Measurements from ENCODE around the gene TTC31. TPM values are rescaled to one million over a fixed set of nuclear protein-coding genes. Genes with fewer than 3 reads are reported as not detected.

TTC31 gene
- total RNA-seq, 1 donor from 2014 or later, result 16.8 TPM

GRCh38 chr2:74511104-74511989 lies 28.5 kb downstream of the TTC31 start:
- no peak overlapping the region for H3K4me3 Mint-ChIP-seq (ENCODE audit: unreplicated experiment)
- H3K36me3 Mint-ChIP-seq (ENCODE audit: low read depth, unreplicated experiment), result peaks cover 8% of the 10 kb centered on the region
- DNase-seq (ENCODE audit: low spot score), result no peak
- H3K27ac Mint-ChIP-seq (ENCODE audit: unreplicated experiment), result peak overlapping the region; percentile 43
- peaks cover 33% of the 10 kb centered on the region for H3K4me1 Mint-ChIP-seq (ENCODE audit: unreplicated experiment)
- TF ChIP-seq CTCF (IDR thresholded peaks at IDR 0.05; ENCODE audit: unreplicated experiment), result no peak
- H3K27me3 Mint-ChIP-seq (ENCODE audit: unreplicated experiment), result peaks cover 31% of the 10 kb centered on the region
- no peaks in the 10 kb centered on the region for H3K9me3 Mint-ChIP-seq (ENCODE audit: unreplicated experiment)

GRCh38 chr2:74512744-74513604 lies 30.1 kb downstream of the TTC31 start:
- Mint-ChIP-seq H3K4me3 (ENCODE audit: unreplicated experiment) (peak overlapping the region; percentile 65), H3K4me1 (ENCODE audit: unreplicated experiment) (peaks cover 31% of the 10 kb centered on the region), H3K36me3 (ENCODE audit: low read depth, unreplicated experiment) (peaks cover 11% of the 10 kb centered on the region), H3K27me3 (ENCODE audit: unreplicated experiment) (peaks cover 34% of the 10 kb centered on the region), H3K9me3 (ENCODE audit: unreplicated experiment) (peaks cover 5% of the 10 kb centered on the region), H3K27ac (ENCODE audit: unreplicated experiment) (no peak overlapping the region)
- DNase-seq (ENCODE audit: low spot score), result no peak
- no peak for TF ChIP-seq CTCF (IDR thresholded peaks at IDR 0.05; ENCODE audit: unreplicated experiment)

GRCh38 chr2:74513605-74514367 lies 30.9 kb downstream of the TTC31 start:
- H3K27ac Mint-ChIP-seq (ENCODE audit: unreplicated experiment), result no peak overlapping the region
- no peak for TF ChIP-seq CTCF (IDR thresholded peaks at IDR 0.05; ENCODE audit: unreplicated experiment)
- no peak for DNase-seq (ENCODE audit: low spot score)
- H3K9me3 Mint-ChIP-seq (ENCODE audit: unreplicated experiment), result peaks cover 5% of the 10 kb centered on the region
- peaks cover 14% of the 10 kb centered on the region for H3K36me3 Mint-ChIP-seq (ENCODE audit: low read depth, unreplicated experiment)
- H3K4me3 Mint-ChIP-seq (ENCODE audit: unreplicated experiment), result no peak overlapping the region
- H3K4me1 Mint-ChIP-seq (ENCODE audit: unreplicated experiment), result peaks cover 25% of the 10 kb centered on the region
- H3K27me3 Mint-ChIP-seq (ENCODE audit: unreplicated experiment), result peaks cover 37% of the 10 kb centered on the region

- H3K4me1 Mint-ChIP-seq (ENCODE audit: unreplicated experiment), result peaks cover 23% of the 10 kb centered on the region
- TF ChIP-seq CTCF (IDR thresholded peaks at IDR 0.05; ENCODE audit: unreplicated experiment), result no peak
- peak; percentile 26 for DNase-seq (ENCODE audit: low spot score)
- H3K4me3 Mint-ChIP-seq (ENCODE audit: unreplicated experiment), result no peak within 1 kb of the TSS
- H3K27ac Mint-ChIP-seq (ENCODE audit: unreplicated experiment), result no peak within 1 kb of the TSS
- peaks cover 16% of the 10 kb centered on the region for H3K36me3 Mint-ChIP-seq (ENCODE audit: low read depth, unreplicated experiment)
- peaks cover 5% of the 10 kb centered on the region for H3K9me3 Mint-ChIP-seq (ENCODE audit: unreplicated experiment)
- H3K27me3 Mint-ChIP-seq (ENCODE audit: unreplicated experiment), result peaks cover 44% of the 10 kb centered on the region
These were observed 31.7 kb downstream of the TTC31 start, which contains the start of gene TLX2 for GRCh38 chr2:74514368-74515270. TSS of gene TLX2 (plus strand) at chr2:74514450. CDS start at chr2:74514807, 357 bp downstream.

All from endothelial cell (in vitro differentiated cells).